Mucosa of rectum (tissue), 2 donors: ENCODE data around the gene S100A16.
"Not testable (repeated sequence)": the region's sequence is repeated elsewhere in the genome, so short reads cannot be mapped to it uniquely, and the experiment has no call there.

Experiments used
- H3K27ac ChIP-seq, 2 donors: one replicate each; pipeline ENCODE4 v1.7.0; 2013; ENCODE audit warnings: inconsistent platforms in 2 of 2, low read depth in 2 of 2, low read length in 2 of 2
- H3K27me3 ChIP-seq, 2 donors: one replicate each; pipeline ENCODE4 v1.7.0; 2013; ENCODE audit warnings: low read length in 2 of 2; ENCODE audit not compliant: control insufficient read depth in 2 of 2, insufficient read depth in 2 of 2
- H3K36me3 ChIP-seq, 2 donors: one replicate each; pipeline ENCODE4 v1.7.0; 2013; ENCODE audit warnings: low read length in 2 of 2; ENCODE audit not compliant: control insufficient read depth in 2 of 2, insufficient read depth in 2 of 2
- H3K4me1 ChIP-seq, 2 donors: one replicate each; pipeline ENCODE4 v1.7.0; 2013; ENCODE audit warnings: low read length in 2 of 2, mild to moderate bottlenecking in 1 of 2; ENCODE audit not compliant: control insufficient read depth in 2 of 2, insufficient read depth in 2 of 2
- H3K4me3 ChIP-seq, 2 donors: one replicate each; pipeline ENCODE4 v1.7.0; 2013; ENCODE audit warnings: low read length in 2 of 2
- H3K9ac ChIP-seq, 2 donors: one replicate each; pipeline ENCODE4 v1.7.0; 2013; ENCODE audit warnings: low read length in 2 of 2, low read depth in 1 of 2, mild to moderate bottlenecking in 1 of 2
- H3K9me3 ChIP-seq, 2 donors: one replicate each; pipeline ENCODE4 v1.7.0; 2013; ENCODE audit warnings: low read length in 2 of 2; ENCODE audit not compliant: control insufficient read depth in 2 of 2
- donor health status: healthy.
- donor health status: Normal muscosa, but diverticular disease.

Gene S100A16

GRCh38 chr1:153597206-153597605 is 15.7 kb downstream of the S100A16 start:
- H3K27me3 ChIP-seq = no peaks in the 10 kb centered on the region

GRCh38 chr1:153592748-153593147 is 20.2 kb downstream of the S100A16 start:
- Histone ChIP-seq H3K27me3 (no peaks in the 10 kb centered on the region), H3K4me3 (no peak overlapping the region), H3K36me3 (no peaks in the 10 kb centered on the region), H3K9me3 (no peaks in the 10 kb centered on the region), H3K4me1 (no peaks in the 10 kb centered on the region), H3K27ac (no peak overlapping the region), H3K9ac (no peak overlapping the region)

More at GRCh38 chr1:153597206-153597605, 15.7 kb downstream of the S100A16 start:
- H3K4me1 ChIP-seq = peaks cover 0 to 7% of the 10 kb centered on the region in 2 donors
- no peak overlapping the region for H3K27ac ChIP-seq
- H3K9me3 ChIP-seq = no peaks in the 10 kb centered on the region
- H3K9ac ChIP-seq = no peak overlapping the region
- H3K4me3 ChIP-seq = no peak overlapping the region
- H3K36me3 ChIP-seq = no peaks in the 10 kb centered on the region

- Histone ChIP-seq H3K9me3 (no peaks in the 10 kb centered on the region), H3K36me3 (no peaks in the 10 kb centered on the region), H3K4me3 (no peak overlapping the region), H3K4me1 (no peaks in the 10 kb centered on the region), H3K27me3 (no peaks in the 10 kb centered on the region), H3K9ac (no peak overlapping the region), H3K27ac (no peak overlapping the region)
These were observed 24.5 kb downstream of the S100A16 start for GRCh38 chr1:153588482-153588881.

GRCh38 chr1:153588033-153588432 is 24.9 kb downstream of the S100A16 start:
- not testable (repeated sequence) for H3K4me3 ChIP-seq, H3K9me3 ChIP-seq, H3K9ac ChIP-seq, H3K36me3 ChIP-seq, H3K27me3 ChIP-seq, H3K27ac ChIP-seq, H3K4me1 ChIP-seq

GRCh38 chr1:153587314-153587713 is 25.6 kb downstream of the S100A16 start:
- Histone ChIP-seq H3K9me3 (no peaks in the 10 kb centered on the region), H3K27ac (no peak overlapping the region), H3K36me3 (no peaks in the 10 kb centered on the region), H3K4me1 (no peaks in the 10 kb centered on the region), H3K4me3 (no peak overlapping the region), H3K27me3 (no peaks in the 10 kb centered on the region), H3K9ac (no peak overlapping the region)

GRCh38 chr1:153586347-153586746 is 26.6 kb downstream of the S100A16 start:
- Histone ChIP-seq H3K27me3 (no peaks in the 10 kb centered on the region), H3K27ac (no peak overlapping the region), H3K4me1 (no peaks in the 10 kb centered on the region), H3K9me3 (no peaks in the 10 kb centered on the region), H3K9ac (no peak overlapping the region), H3K4me3 (no peak overlapping the region), H3K36me3 (no peaks in the 10 kb centered on the region)

- H3K27me3 ChIP-seq = no peaks in the 10 kb centered on the region
- H3K4me3 ChIP-seq = no peak overlapping the region
- H3K27ac ChIP-seq = no peak overlapping the region
- no peaks in the 10 kb centered on the region for H3K9me3 ChIP-seq
- no peaks in the 10 kb centered on the region for H3K36me3 ChIP-seq
- H3K9ac ChIP-seq = no peak overlapping the region
- H3K4me1 ChIP-seq = no peaks in the 10 kb centered on the region
These were observed 27.9 kb downstream of the S100A16 start for GRCh38 chr1:153585006-153585405.

GRCh38 chr1:153583976-153584375 is 29.0 kb downstream of the S100A16 start:
- Histone ChIP-seq H3K9me3 (no peaks in the 10 kb centered on the region), H3K9ac (no peak overlapping the region), H3K27me3 (no peaks in the 10 kb centered on the region), H3K36me3 (no peaks in the 10 kb centered on the region), H3K4me1 (no peaks in the 10 kb centered on the region), H3K27ac (no peak overlapping the region), H3K4me3 (no peak overlapping the region)

GRCh38 chr1:153583514-153583913 is 29.4 kb downstream of the S100A16 start:
- H3K9ac ChIP-seq, H3K4me3 ChIP-seq: not testable (repeated sequence)

GRCh38 chr1:153582836-153583235 is 30.1 kb downstream of the S100A16 start:
- H3K9me3 ChIP-seq, H3K4me1 ChIP-seq, H3K27ac ChIP-seq, H3K27me3 ChIP-seq, H3K4me3 ChIP-seq, H3K36me3 ChIP-seq, H3K9ac ChIP-seq: not testable (repeated sequence)

More at GRCh38 chr1:153583514-153583913, 29.4 kb downstream of the S100A16 start:
- H3K4me1 ChIP-seq, H3K36me3 ChIP-seq, H3K27me3 ChIP-seq, H3K9me3 ChIP-seq, H3K27ac ChIP-seq: not testable (repeated sequence)

GRCh38 chr1:153578936-153579335 is 34.0 kb downstream of the S100A16 start:
- Histone ChIP-seq H3K4me1 (peaks cover 3 to 8% of the 10 kb centered on the region in 2 donors), H3K36me3 (no peaks in the 10 kb centered on the region), H3K27me3 (no peaks in the 10 kb centered on the region), H3K9ac (no peak overlapping the region), H3K27ac (no peak overlapping the region), H3K9me3 (no peaks in the 10 kb centered on the region), H3K4me3 (no peak overlapping the region)
